K562 (cell line): ENCODE results near the gene SIGLEC5. TPM values are rescaled to one million over a fixed set of nuclear protein-coding genes. Genes with fewer than 3 reads are reported as not detected.

Source experiments
- ATAC-seq: fragments of 200-7000 bp; cut with Tn5 transposase; 3 replicates; pipeline ENCODE4 v1.9.1; 2020; ENCODE audit warnings: moderate library complexity
- BruUV-seq: library from RNA; stranded (reverse); fragments of 400-500 nt; replicated peaks from 2 replicates; lab custom pipeline; 2021; lab: Mats Ljungman, UMichigan
- CTCF ChIA-PET: fragments of 300-600 bp; formaldehyde crosslinking; extraction: SDS; loops from one replicate; lab custom pipeline; 2021; ENCODE audit warnings: low intra/inter-chr PET ratio; lab: Yijun Ruan, JAX
- POLR2A ChIA-PET: fragments of 300-600, 350-650 bp; sonication (Branson Sonifier 250); formaldehyde crosslinking; extraction: SDS; loops from one replicate; lab custom pipeline; 2021; ENCODE audit warnings: antibody characterized with exemption, inconsistent platforms; lab: Yijun Ruan, JAX
- DNase-seq, 4 experiments: peaks; one replicate each; pipeline versions ENCODE4 v3.0.0 to v3.0.0-alpha.2; 2011 to 2018; ENCODE audit warnings: low spot score in 3 of 4, mixed read lengths in 3 of 4; ENCODE audit errors: extremely low read depth in 1 of 4
- FAIRE-seq: peaks from 2 replicates; lab custom pipeline; 2011; peaks lifted over from hg19 to GRCh38; lab: Jason Lieb, UNC
- H2AFZ ChIP-seq: 2 replicates; pipeline ENCODE4 v1.6.0; 2011; ENCODE audit warnings: low read depth, low read length, control low read depth, inconsistent platforms
- H3K27ac ChIP-seq: fragments of 200-600 bp; 3 replicates; pipeline ENCODE4 v1.8.0; 2011; ENCODE audit warnings: low read depth, mild to moderate bottlenecking, control low read depth, inconsistent platforms, low read length, moderate library complexity, mixed read lengths; ENCODE audit errors: extremely low read depth
- H3K27me3 ChIP-seq, 2 experiments: fragments of 300-600 bp in 1 of 2; 2 replicates in 1 of 2; 3 replicates in 1 of 2; pipeline versions ENCODE4 v1.6.0 to v1.8.0; 2011; ENCODE audit warnings: inconsistent platforms in 2 of 2, low read length in 2 of 2, mild to moderate bottlenecking in 1 of 2, mixed read lengths in 1 of 2, moderate library complexity in 1 of 2; ENCODE audit not compliant: control insufficient read depth in 2 of 2, insufficient read depth in 2 of 2
- H3K36me3 ChIP-seq: fragments of 300-600 bp; 3 replicates; pipeline ENCODE4 v1.8.0; 2011; ENCODE audit warnings: mild to moderate bottlenecking, low read length, inconsistent platforms; ENCODE audit not compliant: control insufficient read depth, insufficient read depth
- H3K4me1 ChIP-seq, 2 experiments: fragments of 200-600 bp in 1 of 2; replicated peaks in 1 of 2; 2 replicates in 1 of 2; 3 replicates in 1 of 2; pipeline versions ENCODE4 v1.5.1 to v1.8.0; 2011; ENCODE audit warnings: inconsistent platforms in 2 of 2, low read length in 2 of 2, mild to moderate bottlenecking in 1 of 2, mixed read lengths in 1 of 2, moderate library complexity in 1 of 2; ENCODE audit not compliant: control insufficient read depth in 2 of 2, insufficient read depth in 2 of 2
- H3K4me2 ChIP-seq: 2 replicates; pipeline ENCODE4 v1.6.1; 2011; ENCODE audit warnings: low read length, control low read depth, inconsistent platforms, mixed read lengths; ENCODE audit not compliant: insufficient read depth
- H3K4me3 ChIP-seq: fragments of 200-600 bp; sonication (generic), shearing (Covaris generic); 2 replicates; pipeline ENCODE4 v1.5.1; 2016; ENCODE audit warnings: control low read depth, inconsistent platforms
- H3K79me2 ChIP-seq: fragments of 200-600 bp; 3 replicates; pipeline ENCODE4 v1.8.0; 2011; ENCODE audit warnings: low read length, inconsistent platforms; ENCODE audit not compliant: control insufficient read depth, insufficient read depth
- H3K9ac ChIP-seq, 2 experiments: 2 replicates each; pipeline versions ENCODE4 v1.6.0 to v1.6.1; 2011; ENCODE audit warnings: low read depth in 2 of 2, low read length in 2 of 2, control low read depth in 1 of 2, inconsistent platforms in 1 of 2, mild to moderate bottlenecking in 1 of 2, mixed read lengths in 1 of 2; ENCODE audit not compliant: insufficient read depth in 1 of 2
- H3K9me1 ChIP-seq: one replicate; pipeline ENCODE4 v1.6.0; 2011; ENCODE audit warnings: inconsistent platforms, mild to moderate bottlenecking, low read length, moderate library complexity; ENCODE audit not compliant: control insufficient read depth, insufficient read depth
- H3K9me3 ChIP-seq: replicated peaks from 2 replicates; pipeline ENCODE4 v1.5.1; 2011; ENCODE audit warnings: low read depth, low read length, inconsistent platforms; ENCODE audit not compliant: control insufficient read depth, insufficient read depth
- H4K20me1 ChIP-seq: replicated peaks from 2 replicates; pipeline ENCODE4 v1.6.1; 2011; ENCODE audit warnings: low read length, inconsistent platforms, mixed read lengths; ENCODE audit not compliant: control insufficient read depth, insufficient read depth
- CHAMP1 ChIP-seq: fragments of 450-650 bp; IDR thresholded peaks from 2 replicates; pipeline ENCODE4 v1.6.1; 2016; ENCODE audit warnings: mild to moderate bottlenecking
- FOXA3 ChIP-seq, 2 experiments: fragments of 450-650 bp in 1 of 2; sonication (generic) in 1 of 2; formaldehyde crosslinking; IDR thresholded peaks in 1 of 2; conservative IDR thresholded peaks in 1 of 2; 2 replicates each; pipeline versions ENCODE4 v1.4.0 to v1.8.0; 2020 to 2022; ENCODE audit warnings: mild to moderate bottlenecking in 2 of 2, missing genetic modification reagents in 1 of 2
- GTF2A2 ChIP-seq: IDR thresholded peaks from 2 replicates; pipeline ENCODE4 v1.6.1; 2016; ENCODE audit warnings: mild to moderate bottlenecking, missing genetic modification characterization, missing compliant biosample characterization
- HBP1 ChIP-seq: fragments of 450-650 bp; formaldehyde crosslinking; IDR thresholded peaks from 2 replicates; pipeline ENCODE4 v1.4.0; 2022; ENCODE audit warnings: missing genetic modification characterization
- NR4A1 ChIP-seq, 2 experiments: fragments of 250-450 bp in 1 of 2; fragments of 450-650 bp in 1 of 2; sonication (Bioruptor Pico) in 1 of 2; IDR thresholded peaks; 2 replicates each; pipeline versions ENCODE4 v1.4.0 to v1.6.1; 2016 to 2020; ENCODE audit warnings: mild to moderate bottlenecking in 2 of 2, missing compliant biosample characterization in 1 of 2, missing genetic modification characterization in 1 of 2, moderate library complexity in 1 of 2
- TAL1 ChIP-seq: fragments of 450-650 bp; IDR thresholded peaks from 2 replicates; pipeline ENCODE4 v1.6.1; 2016; ENCODE audit warnings: mild to moderate bottlenecking
- YBX1 ChIP-seq: fragments of 450-650 bp; IDR thresholded peaks from 2 replicates; pipeline ENCODE4 v1.7.1; 2016; ENCODE audit warnings: mild to moderate bottlenecking
- ZC3H4 ChIP-seq: sonication (generic); formaldehyde crosslinking; IDR thresholded peaks from 2 replicates; pipeline ENCODE4 v1.9.0; 2021; ENCODE audit warnings: missing genetic modification reagents, borderline replicate concordance
- WGBS: fragments of 100-300 bp; shearing (Covaris generic); methylation state at CpG from one replicate; pipeline ENCODE4 v1.1.6; 2016; ENCODE audit warnings: low coverage, mixed read lengths; ENCODE audit not compliant: insufficient coverage; ENCODE audit errors: missing lambda C conversion rate; 5-methylcytosine and 5-hydroxymethylcytosine counted together
- in situ Hi-C: fragments of 300-500 bp; cut with MboI; formaldehyde crosslinking; loops from 4 replicates; pipeline ENCODE4 v1.15.0; 2018; ENCODE audit warnings: inconsistent platforms, mixed read lengths
- intact Hi-C: fragments of 100-400 bp; cut with micrococcal nuclease; formaldehyde crosslinking; loops from 2 replicates; pipeline ENCODE4 v1.14.2; 2022
- polyA plus RNA-seq, 8 experiments: library from polyadenylated mRNA; depleted of rRNA in 4 of 8; stranded (reverse) in 5 of 8; unstranded in 3 of 8; fragments of >200 nt; fragmentation: Nextera tagmentation in 2 of 8; fragmentation: Illumina TruSeq in 1 of 8; extraction: Ambion mirVana in 2 of 8; extraction: Trizol in 1 of 8; gene quantifications; 2 replicates each; pipeline versions ENCODE4 v1.2.1 to v1.2.3, GENCODE V29; 2011 to 2014; ENCODE audit warnings: inconsistent platforms in 1 of 8, missing spikeins in 1 of 8
- total RNA-seq, 7 experiments: library from RNA; depleted of rRNA in 6 of 7; stranded (reverse); fragments of >200 nt in 6 of 7; fragmentation: Illumina TruSeq in 2 of 7; extraction: Trizol in 2 of 7; gene quantifications; 2 replicates each; pipeline versions ENCODE4 v1.2.1 to v1.2.3, GENCODE V29; 2011 to 2021; ENCODE audit warnings: low replicate concordance in 1 of 7

The SIGLEC5 gene
- total and polyA plus RNA-seq, 9 of the 15 experiments (the other 6 are each of a cell fraction or from before 2014, with no cell fraction given), result 0.14 TPM; not detected in 8

- no peak for TF ChIP-seq FOXA3 (CRISPR knock-in tag; conservative IDR thresholded peaks at IDR 0.05 in 1 of 2, IDR thresholded peaks at IDR 0.05 in 1 of 2)
These were observed 34.8 kb upstream of the SIGLEC5 start (continued) for GRCh38 chr19:51664997-51665396.

DNA sequence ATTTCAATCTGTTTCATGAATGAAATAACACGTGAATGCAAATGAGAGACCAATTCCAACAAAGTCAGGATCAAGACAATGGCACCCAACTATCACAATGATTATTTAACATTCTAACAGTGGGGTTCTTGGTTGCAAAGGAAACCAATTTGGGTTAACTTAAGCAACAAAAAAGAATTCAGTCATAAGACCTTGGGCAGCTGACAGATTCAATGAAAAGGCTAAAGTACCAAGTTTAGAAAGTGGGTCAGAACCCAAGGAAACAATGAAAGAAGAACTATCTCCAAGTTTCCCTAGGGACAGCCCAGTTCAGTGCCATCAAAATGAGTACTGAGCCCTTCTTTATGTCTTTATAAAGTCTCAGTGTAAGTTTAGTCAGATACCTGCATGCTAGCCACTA lies 33.9 kb upstream of the SIGLEC5 start:
- CTCF ChIA-PET, result interaction anchor here (0.8 kb wide), 1 partner anchor 144 kb away, joined by 3 read pairs; no protein-coding TSS in a partner anchor
- in situ Hi-C loops, result loop anchor here (5.0 to 25.0 kb wide), 2 partner anchors 327 to 502 kb away; no protein-coding TSS in a partner anchor
- POLR2A ChIA-PET, result no interaction called here
- no peak overlapping the region for H3K9ac ChIP-seq
- intact Hi-C loops, result no loop called here
- no peaks in the 10 kb centered on the region for H3K27me3 ChIP-seq
- H3K9me3 ChIP-seq, result no peaks in the 10 kb centered on the region
- H2AFZ ChIP-seq, result no peak overlapping the region
- ATAC-seq (no peak), FAIRE-seq (no peak), DNase-seq (no peak)
- no peaks in the 10 kb centered on the region for H3K36me3 ChIP-seq
- TF ChIP-seq GTF2A2, result no peak
- no peak for TF ChIP-seq TAL1
- no peak for TF ChIP-seq HBP1 (CRISPR knock-in tag)
- no peak for TF ChIP-seq ZC3H4 (CRISPR knock-in tag)
- no peak for TF ChIP-seq YBX1
- TF ChIP-seq NR4A1 (CRISPR knock-in tag; IDR thresholded peaks at IDR 0.05), result no peak
- no peak for TF ChIP-seq NR4A1 (tag; IDR thresholded peaks at IDR 0.05)
- TF ChIP-seq CHAMP1, result no peak
- no peaks in the 10 kb centered on the region for H3K4me1 ChIP-seq
- H3K4me3 ChIP-seq, result no peak overlapping the region
- no TSS peak for BruUV-seq
- no peaks in the 10 kb centered on the region for H3K79me2 ChIP-seq
- no peaks in the 10 kb centered on the region for H4K20me1 ChIP-seq
- WGBS, result 6% methylated on average over 1 of the region's 1 CpG
- H3K4me2 ChIP-seq, result no peak overlapping the region
- no peak overlapping the region for H3K27ac ChIP-seq
- no peaks in the 10 kb centered on the region for H3K9me1 ChIP-seq
